Right cardiac atrium (tissue), 5 donors: Measurements from ENCODE around the gene UXS1. TPM values are rescaled to one million over a fixed set of nuclear protein-coding genes. Genes with fewer than 3 reads are reported as not detected.
A peak's percentile ranks its signal among the peaks of the same experiment; 100 is the strongest.
"Not testable (repeated sequence)": the region's sequence is repeated elsewhere in the genome, so short reads cannot be mapped to it uniquely, and the experiment has no call there.

Experiments used
- ATAC-seq, 2 donors: fragments of 200-7000 bp; cut with Tn5 transposase; one replicate each; pipeline versions ENCODE4 v1.8.0 to v1.9.1; 2020; ENCODE audit warnings: moderate library complexity in 2 of 2, mild to moderate bottlenecking in 1 of 2
- DNase-seq, 3 donors: peaks; one replicate each; pipeline ENCODE4 v3.0.0-alpha.2; 2020
- H3K27ac ChIP-seq: one replicate; pipeline ENCODE4 v1.5.1; 2013; ENCODE audit warnings: mild to moderate bottlenecking, low read length, control low read depth, moderate library complexity
- H3K27me3 ChIP-seq: one replicate; pipeline ENCODE4 v1.6.1; 2013; ENCODE audit not compliant: control insufficient read depth, insufficient read depth
- H3K4me1 ChIP-seq: one replicate; pipeline ENCODE4 v1.6.1; 2013; ENCODE audit warnings: low read length; ENCODE audit not compliant: control insufficient read depth, insufficient read depth
- H3K4me3 ChIP-seq: one replicate; pipeline ENCODE4 v1.5.1; 2013; ENCODE audit warnings: low read length, control low read depth
- H3K9me3 ChIP-seq: one replicate; pipeline ENCODE4 v1.6.1; 2013; ENCODE audit warnings: low read length; ENCODE audit not compliant: control insufficient read depth
- WGBS: extraction: QIAGEN DNeasy Blood & Tissue Kit; methylation state at CpG from one replicate; pipeline ENCODE4 v1.1.7; 2013; 5-methylcytosine and 5-hydroxymethylcytosine counted together
- intact Hi-C, 4 donors: fragments of 100-400 bp; cut with DNase I; formaldehyde crosslinking; loops; one replicate each; pipeline versions ENCODE4 v1.11.0 to v1.14.0; 2022 to 2023
- long read RNA-seq, 4 donors: library from polyadenylated mRNA; unstranded; transcript quantifications; one replicate each; pipeline ENCODE4 v2.0.0, GENCODE V29; 2020 to 2021
- polyA plus RNA-seq: library from polyadenylated mRNA; stranded (reverse); fragments of 200-250 nt; gene quantifications from one replicate; pipeline ENCODE4 v1.2.3, GENCODE V29; 2013
- total RNA-seq, 4 donors: library from RNA; stranded (reverse); fragmentation: NEBNext Ultra II Directional; extraction: Animal tissue kit (Norgen Biotek cat#: 25700); gene quantifications; one replicate each; pipeline ENCODE4 v1.2.1, GENCODE V29; 2021
- donor health status: healthy with polysubstance abuse.
- donor health status: DM: no; HTN: yes; CAD: no.
- donor health status: DM: no; HTN: no; CAD: no.
- donor health status: DM: no; HTN: yes; CAD: no; lungs with severe emphysema.
- donor health status: DM: yes; HTN: yes; CAD: no.

UXS1 gene
- total RNA-seq (10 to 100 TPM; 25.7 to 35.4 (median 28.1) TPM), polyA plus RNA-seq (27.3 TPM)
- long read RNA-seq, donor 1, transcript UXS1-201 (15 exons, 2,099 nt) = minor isoform, 10 of 53 reads
- long read RNA-seq, donor 1, transcript UXS1-203 (15 exons, 1,839 nt) = major isoform, 34 of 53 reads
- long read RNA-seq, donor 1, partial matches to known transcripts = 2 of 53 reads
- long read RNA-seq, donor 1, other reads (novel, unspliced or antisense) = 7 of 53 reads
- long read RNA-seq, donor 2, transcript UXS1-203 (15 exons, 1,839 nt) = major isoform, 23 of 37 reads
- long read RNA-seq, donor 2, partial matches to known transcripts = 4 of 37 reads
- long read RNA-seq, donor 2, other reads (novel, unspliced or antisense) = 6 of 37 reads
- long read RNA-seq, donor 3, transcript UXS1-201 (15 exons, 2,099 nt) = minor isoform, 28 of 145 reads
- long read RNA-seq, donor 3, transcript UXS1-203 (15 exons, 1,839 nt) = major isoform, 84 of 145 reads
- long read RNA-seq, donor 3, partial matches to known transcripts = 8 of 145 reads
- long read RNA-seq, donor 3, other reads (novel, unspliced or antisense) = 25 of 145 reads
- long read RNA-seq, donor 4, transcript UXS1-203 (15 exons, 1,839 nt) = major isoform, 18 of 38 reads
- long read RNA-seq, donor 4, transcript UXS1-201 (15 exons, 2,099 nt) = minor isoform, 9 of 38 reads
- long read RNA-seq, donor 4, partial matches to known transcripts = 2 of 38 reads
- long read RNA-seq, donor 4, other reads (novel, unspliced or antisense) = 9 of 38 reads

GRCh38 chr2:106193977-106194778 lies at the start of gene UXS1:
TSS of gene UXS1 (minus strand) at chr2:106194301. CDS start at chr2:106194241, 60 bp downstream.
- ATAC-seq (peak; percentile 96 to 98), DNase-seq (peak; percentile 98 to 99 (median 99))
- Histone ChIP-seq H3K4me3 (peak within 1 kb of the TSS; percentile 83), H3K27ac (peak within 1 kb of the TSS; percentile 71), H3K9me3 (no peaks in the 10 kb centered on the region), H3K4me1 (no peaks in the 10 kb centered on the region), H3K27me3 (no peaks in the 10 kb centered on the region)
- intact Hi-C loops = no loop called here
- WGBS = under 1% methylated on average over 93 of the region's 93 CpGs

- WGBS = 92% methylated on average over 2 of the region's 2 CpGs
- H3K27me3 ChIP-seq, H3K4me1 ChIP-seq, H3K27ac ChIP-seq, H3K4me3 ChIP-seq, intact Hi-C loops, ATAC-seq, H3K9me3 ChIP-seq, DNase-seq: not testable (repeated sequence)
These were observed 45.4 kb upstream of the UXS1 start for GRCh38 chr2:106239491-106239890.

GRCh38 chr2:106235392-106235791 lies 41.3 kb upstream of the UXS1 start:
- H3K9me3 ChIP-seq, intact Hi-C loops, ATAC-seq, H3K27me3 ChIP-seq, DNase-seq, H3K27ac ChIP-seq, H3K4me3 ChIP-seq, H3K4me1 ChIP-seq: not testable (repeated sequence)
- WGBS = 85% methylated on average over 4 of the region's 4 CpGs

GRCh38 chr2:106233350-106233706 lies 39.2 kb upstream of the UXS1 start:
- no peaks in the 10 kb centered on the region for H3K9me3 ChIP-seq
- DNase-seq = no peak
- no peak overlapping the region for H3K4me3 ChIP-seq
- 95% methylated on average over 2 of the region's 2 CpGs for WGBS
- H3K4me1 ChIP-seq = no peaks in the 10 kb centered on the region
- no peak overlapping the region for H3K27ac ChIP-seq
- ATAC-seq = no peak
- H3K27me3 ChIP-seq = no peaks in the 10 kb centered on the region
- intact Hi-C loops = no loop called here

- no peaks in the 10 kb centered on the region for H3K9me3 ChIP-seq
- DNase-seq (peak; percentile 26 to 64 (median 62)), ATAC-seq (peak; percentile 92)
- H3K27me3 ChIP-seq = no peaks in the 10 kb centered on the region
- no peak overlapping the region for H3K4me3 ChIP-seq
- intact Hi-C loops = no loop called here
- H3K4me1 ChIP-seq = no peaks in the 10 kb centered on the region
- 75% methylated on average over 1 of the region's 1 CpG for WGBS
- H3K27ac ChIP-seq = no peak overlapping the region
These were observed 38.7 kb upstream of the UXS1 start for GRCh38 chr2:106232638-106233349.

- Histone ChIP-seq H3K4me1 (no peaks in the 10 kb centered on the region), H3K9me3 (no peaks in the 10 kb centered on the region), H3K27me3 (no peaks in the 10 kb centered on the region), H3K27ac (no peak overlapping the region), H3K4me3 (no peak overlapping the region)
- DNase-seq (no peak), ATAC-seq (no peak)
- WGBS = 55% methylated on average over 5 of the region's 5 CpGs
- intact Hi-C loops = no loop called here
These were observed 29.2 kb upstream of the UXS1 start for GRCh38 chr2:106223347-106223746.

GRCh38 chr2:106222057-106222456 lies 28.0 kb upstream of the UXS1 start:
- H3K27me3 ChIP-seq, ATAC-seq, intact Hi-C loops, H3K27ac ChIP-seq, H3K9me3 ChIP-seq, DNase-seq, H3K4me1 ChIP-seq, H3K4me3 ChIP-seq: not testable (repeated sequence)
- WGBS = 95% methylated on average over 5 of the region's 5 CpGs

GRCh38 chr2:106219813-106220212 lies 25.7 kb upstream of the UXS1 start:
- H3K4me3 ChIP-seq = no peak overlapping the region
- no peaks in the 10 kb centered on the region for H3K4me1 ChIP-seq
- H3K27me3 ChIP-seq = no peaks in the 10 kb centered on the region
- intact Hi-C loops = no loop called here
- DNase-seq = no peak
- no peaks in the 10 kb centered on the region for H3K9me3 ChIP-seq
- no peak for ATAC-seq
- WGBS = 80% methylated on average over 3 of the region's 3 CpGs
- H3K27ac ChIP-seq = no peak overlapping the region

- DNase-seq, H3K4me1 ChIP-seq, intact Hi-C loops, H3K27me3 ChIP-seq, H3K4me3 ChIP-seq, H3K9me3 ChIP-seq, H3K27ac ChIP-seq, ATAC-seq: not testable (repeated sequence)
- WGBS = 81% methylated on average over 6 of the region's 8 CpGs
These were observed 25.1 kb upstream of the UXS1 start for GRCh38 chr2:106219157-106219556.

GRCh38 chr2:106208874-106209273 lies 14.8 kb upstream of the UXS1 start:
- DNase-seq = no peak
- no peak overlapping the region for H3K27ac ChIP-seq
- no peaks in the 10 kb centered on the region for H3K27me3 ChIP-seq
- no peaks in the 10 kb centered on the region for H3K4me1 ChIP-seq
- WGBS = 51% methylated on average over 2 of the region's 2 CpGs
- no peak for ATAC-seq
- intact Hi-C loops = no loop called here
- H3K4me3 ChIP-seq = no peak overlapping the region
- H3K9me3 ChIP-seq = no peaks in the 10 kb centered on the region
